ENCODE data around the gene PRADC1. TPM values are rescaled to one million over a fixed set of nuclear protein-coding genes. Genes with fewer than 3 reads are reported as not detected.

Gene PRADC1
- total RNA-seq, 4 donors from 2014 or later = 18.6 to 54.8 (median 27.1) TPM

DNA sequence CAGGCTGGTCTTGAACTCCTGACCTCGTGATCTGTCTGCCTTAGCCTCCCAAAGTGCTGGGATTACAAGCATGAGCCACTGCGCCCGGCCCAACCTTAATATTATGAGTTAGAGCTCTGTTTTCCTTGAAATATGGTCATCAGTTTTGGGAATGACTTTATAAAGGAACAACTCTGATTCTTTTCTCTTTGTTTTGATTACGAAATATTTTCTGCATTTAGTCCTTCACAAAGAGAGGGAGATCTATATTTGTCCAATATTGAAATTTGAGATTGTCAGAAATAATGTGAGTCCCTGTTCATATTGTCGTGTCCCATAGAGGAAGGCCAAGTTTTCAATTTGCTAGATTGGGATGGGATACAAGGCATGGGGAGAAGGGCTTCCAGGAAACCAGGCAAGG is 15.9 kb downstream of the PRADC1 start:
- TF ChIP-seq, protein P1, sequence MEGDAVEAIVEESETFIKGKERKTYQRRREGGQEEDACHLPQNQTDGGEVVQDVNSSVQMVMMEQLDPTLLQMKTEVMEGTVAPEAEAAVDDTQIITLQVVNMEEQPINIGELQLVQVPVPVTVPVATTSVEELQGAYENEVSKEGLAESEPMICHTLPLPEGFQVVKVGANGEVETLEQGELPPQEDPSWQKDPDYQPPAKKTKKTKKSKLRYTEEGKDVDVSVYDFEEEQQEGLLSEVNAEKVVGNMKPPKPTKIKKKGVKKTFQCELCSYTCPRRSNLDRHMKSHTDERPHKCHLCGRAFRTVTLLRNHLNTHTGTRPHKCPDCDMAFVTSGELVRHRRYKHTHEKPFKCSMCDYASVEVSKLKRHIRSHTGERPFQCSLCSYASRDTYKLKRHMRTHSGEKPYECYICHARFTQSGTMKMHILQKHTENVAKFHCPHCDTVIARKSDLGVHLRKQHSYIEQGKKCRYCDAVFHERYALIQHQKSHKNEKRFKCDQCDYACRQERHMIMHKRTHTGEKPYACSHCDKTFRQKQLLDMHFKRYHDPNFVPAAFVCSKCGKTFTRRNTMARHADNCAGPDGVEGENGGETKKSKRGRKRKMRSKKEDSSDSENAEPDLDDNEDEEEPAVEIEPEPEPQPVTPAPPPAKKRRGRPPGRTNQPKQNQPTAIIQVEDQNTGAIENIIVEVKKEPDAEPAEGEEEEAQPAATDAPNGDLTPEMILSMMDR (IDR thresholded peaks at IDR 0.05; ENCODE audit: low read depth) = no peak

DNA sequence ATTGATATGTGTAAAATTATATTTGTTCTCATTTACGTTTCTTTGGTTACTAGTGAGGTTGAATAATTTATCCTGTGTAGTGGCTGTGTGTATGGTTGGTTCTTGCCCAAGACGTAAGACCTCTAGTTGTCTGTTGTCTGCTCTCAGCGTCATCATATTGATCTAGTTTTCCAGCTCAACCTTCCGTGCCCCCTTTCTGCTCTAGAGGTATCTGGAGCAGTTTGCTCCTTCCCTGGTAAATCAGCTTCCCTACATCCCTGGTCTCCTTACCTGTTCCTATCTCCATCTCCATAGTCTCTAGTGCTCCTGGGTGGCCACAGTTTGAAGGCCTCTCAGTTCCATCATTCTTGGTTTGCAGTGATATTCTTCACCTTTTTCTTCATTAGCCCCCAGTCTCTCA is 17.8 kb downstream of the PRADC1 start:
- TF ChIP-seq, protein P1 (IDR thresholded peaks at IDR 0.05; ENCODE audit: low read depth) = no peak

DNA sequence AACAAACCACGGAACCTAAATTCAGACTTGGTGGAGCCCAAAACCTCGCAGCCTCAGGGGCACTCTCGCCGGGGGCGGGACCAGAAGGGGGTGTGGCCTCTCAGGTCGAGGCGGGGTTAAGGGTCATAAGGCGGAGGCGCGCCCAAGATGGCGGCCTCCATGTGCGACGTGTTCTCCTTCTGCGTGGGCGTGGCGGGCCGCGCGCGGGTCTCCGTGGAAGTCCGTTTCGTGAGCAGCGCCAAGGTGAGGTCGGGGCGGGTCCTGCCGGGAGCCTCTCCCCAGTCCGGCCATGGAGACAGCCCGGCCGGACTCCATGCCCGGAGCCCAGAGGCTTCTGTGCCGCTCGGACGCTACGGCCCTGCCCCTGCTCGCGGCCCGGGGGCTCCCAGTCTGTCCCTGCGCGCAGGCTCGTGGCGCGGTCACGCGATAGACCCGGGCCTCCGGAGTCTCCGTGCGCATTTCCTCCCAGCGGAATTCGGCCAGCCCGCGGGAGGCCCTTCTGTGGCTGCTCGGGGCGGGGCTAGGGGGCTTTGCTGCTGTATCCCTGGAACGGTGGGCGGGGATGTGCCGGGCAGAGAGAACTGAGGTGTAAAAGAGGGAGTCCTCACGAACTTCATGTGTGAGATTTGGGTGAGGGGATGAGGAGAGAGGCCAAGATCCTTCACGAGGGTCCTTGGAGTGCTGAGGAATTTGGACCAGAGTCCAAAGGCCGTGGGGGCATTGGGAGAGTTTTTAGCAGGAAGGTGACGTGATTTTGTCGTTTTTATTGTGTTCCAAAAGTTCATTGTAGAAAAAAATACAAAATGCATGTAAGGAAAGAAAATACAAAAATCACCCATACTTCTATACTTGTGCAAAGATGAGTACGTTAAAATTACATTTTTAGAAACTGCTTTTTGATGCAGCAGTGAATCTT is 18.7 kb downstream of the PRADC1 start, which contains the start of gene SMYD5:
Gene SMYD5 (plus strand): TSS at position 126 of the 916 bp plus-strand sequence. CDS start 22 bp downstream, at position 148.
- TF ChIP-seq, protein P1 (IDR thresholded peaks at IDR 0.05; ENCODE audit: low read depth) = no peak

DNA sequence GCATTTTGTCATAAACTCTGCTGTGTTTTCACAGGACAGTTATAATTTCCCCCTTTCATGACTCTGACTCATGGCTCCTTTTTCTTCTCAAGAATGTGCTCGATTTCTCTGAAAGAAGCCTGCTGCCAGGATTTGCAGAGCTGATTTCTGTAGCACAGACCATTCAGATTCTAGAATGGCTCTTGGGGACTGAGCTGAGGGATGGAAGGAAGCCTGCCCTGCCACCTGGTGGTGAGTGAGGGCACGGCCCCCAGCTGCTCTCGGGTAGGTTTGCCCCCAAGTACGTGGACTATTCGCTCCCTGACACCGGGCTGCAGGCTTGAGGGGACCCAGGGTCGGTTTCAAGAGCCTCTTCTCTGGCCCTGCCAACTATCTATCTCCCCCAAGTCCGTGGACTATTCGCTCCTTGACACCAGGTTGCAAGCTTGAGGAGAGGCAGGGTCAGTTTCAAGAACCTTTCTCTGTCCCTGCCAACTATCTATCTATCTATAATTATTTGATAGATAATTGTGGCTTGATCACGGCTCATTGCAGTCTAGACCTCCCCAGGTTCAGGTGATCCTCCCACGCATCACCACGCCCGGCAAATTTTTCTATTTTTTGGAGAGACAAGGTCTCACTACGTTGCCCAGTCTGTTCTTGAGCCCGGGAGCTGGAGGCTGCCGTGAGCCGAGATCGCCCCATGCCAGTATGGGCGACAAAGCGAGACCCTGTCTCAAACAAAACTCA is 20.4 kb downstream of the PRADC1 start:
- TF ChIP-seq, protein P1 (IDR thresholded peaks at IDR 0.05; ENCODE audit: low read depth) = no peak

DNA sequence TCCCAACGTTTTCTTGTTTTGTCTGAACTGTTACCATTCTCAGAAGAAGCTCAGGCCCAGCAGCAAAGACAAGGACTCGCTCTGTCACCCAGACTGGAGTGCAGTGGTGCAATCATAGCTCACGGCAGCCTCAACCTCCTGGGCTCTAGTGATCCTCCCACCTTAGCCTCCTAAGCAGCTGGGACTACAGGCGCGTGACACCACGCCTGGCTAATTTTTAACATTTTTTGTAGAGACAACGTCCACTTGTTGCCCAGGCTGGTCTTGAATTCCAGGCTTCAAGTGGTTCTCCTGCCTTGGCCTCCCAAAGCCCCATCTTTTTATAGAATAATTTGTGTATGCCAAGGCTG is 21.0 kb downstream of the PRADC1 start:
- TF ChIP-seq, protein P1 (IDR thresholded peaks at IDR 0.05; ENCODE audit: low read depth) = no peak

DNA sequence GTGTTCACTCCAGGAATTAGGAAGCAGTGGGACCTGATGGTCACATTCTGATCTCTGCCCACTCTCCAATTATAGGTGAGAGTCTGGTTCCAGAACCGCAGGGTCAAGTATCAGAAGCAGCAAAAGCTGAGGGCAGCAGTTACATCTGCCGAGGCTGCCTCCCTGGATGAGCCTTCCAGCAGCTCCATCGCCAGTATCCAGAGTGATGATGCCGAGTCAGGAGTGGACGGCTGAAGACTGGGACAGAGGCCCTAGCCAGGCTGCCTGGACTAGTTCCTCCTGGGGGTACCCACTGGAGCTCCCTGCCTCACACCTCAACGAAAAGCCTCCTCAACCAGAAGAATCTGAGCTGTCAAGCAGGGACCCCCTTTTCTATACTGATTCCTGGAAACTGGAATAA is 22.3 kb downstream of the PRADC1 start:
- TF ChIP-seq, protein P1 (IDR thresholded peaks at IDR 0.05; ENCODE audit: low read depth) = no peak

DNA sequence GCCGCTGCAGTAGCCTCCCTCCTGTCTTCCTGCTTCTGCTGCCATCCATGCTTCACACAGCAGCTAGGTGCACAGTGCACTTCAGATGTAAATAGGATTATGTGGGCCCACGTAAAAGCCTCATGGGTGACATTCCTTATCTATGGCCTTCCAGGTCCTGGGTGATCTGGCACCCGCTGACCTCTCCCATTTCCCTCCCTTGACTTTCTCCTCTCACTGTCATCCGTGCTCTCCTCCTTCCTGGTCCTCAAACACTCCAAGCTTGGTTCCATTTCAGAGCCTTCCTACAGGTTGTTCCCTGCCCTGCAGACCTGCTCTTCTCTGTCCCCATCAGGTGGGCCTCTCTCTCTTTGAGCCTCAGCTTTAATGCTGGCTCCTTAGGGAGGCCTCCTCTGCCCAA is 23.0 kb downstream of the PRADC1 start:
- TF ChIP-seq, protein P1 (IDR thresholded peaks at IDR 0.05; ENCODE audit: low read depth) = no peak

Measured in subcutaneous adipose tissue (tissue), 4 donors.